Measurements from ENCODE around the gene DENND6A. TPM values are rescaled to one million over a fixed set of nuclear protein-coding genes. Genes with fewer than 3 reads are reported as not detected.
A peak's percentile ranks its signal among the peaks of the same experiment; 100 is the strongest.

The DENND6A gene
- total RNA-seq, 1 experiment from 2014 or later: 22.3 TPM

DNA sequence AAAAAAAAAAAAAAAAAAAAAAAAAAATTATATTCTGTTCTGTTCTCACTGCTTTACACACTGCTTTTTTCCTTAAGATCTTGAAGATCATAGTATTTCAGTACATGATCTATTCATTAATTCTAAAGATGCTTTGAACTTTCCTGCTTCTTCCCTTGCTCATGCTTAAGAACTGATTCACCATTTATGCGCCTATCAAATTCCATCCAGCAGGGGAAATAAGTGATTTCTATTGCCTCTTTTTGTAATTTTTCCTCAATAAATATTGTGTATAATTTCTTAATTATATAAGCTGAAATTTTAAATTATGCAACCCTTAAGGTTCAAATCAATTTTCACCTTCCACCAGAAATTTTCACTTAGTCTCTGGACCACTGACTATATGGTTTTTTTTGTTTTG lies 10.6 kb downstream of the DENND6A start:
- no peak overlapping the region for H3K27ac Mint-ChIP-seq (ENCODE audit: low read depth, unreplicated experiment)
- TF ChIP-seq CTCF (IDR thresholded peaks at IDR 0.05; ENCODE audit: unreplicated experiment): no peak
- DNase-seq (ENCODE audit: unreplicated experiment): peak; percentile 9
- H3K36me3 Mint-ChIP-seq (ENCODE audit: insufficient read depth, unreplicated experiment): peaks cover 24% of the 10 kb centered on the region
- CTCF ChIA-PET: interaction anchor here (0.7 to 1.1 kb wide), 3 partner anchors 15 to 353 kb away, joined by 3 read pairs; no protein-coding TSS in a partner anchor
- no peaks in the 10 kb centered on the region for H3K27me3 Mint-ChIP-seq (ENCODE audit: insufficient read depth, unreplicated experiment)
- H3K4me1 Mint-ChIP-seq (ENCODE audit: insufficient read depth, unreplicated experiment): peaks cover 18% of the 10 kb centered on the region
- no TSS peak for BruUV-seq (replicated peaks)
- H3K9me3 Mint-ChIP-seq (ENCODE audit: unreplicated experiment): no peaks in the 10 kb centered on the region
- POLR2A ChIA-PET: interaction anchor here (0.8 to 0.9 kb wide), 2 partner anchors 74 to 77 kb away, joined by 3 to 4 read pairs; partner anchors contain the start of gene SLMAP
- intact Hi-C loops (cut with micrococcal nuclease): no loop called here
- no peak overlapping the region for H3K4me3 Mint-ChIP-seq (ENCODE audit: unreplicated experiment)

DNA sequence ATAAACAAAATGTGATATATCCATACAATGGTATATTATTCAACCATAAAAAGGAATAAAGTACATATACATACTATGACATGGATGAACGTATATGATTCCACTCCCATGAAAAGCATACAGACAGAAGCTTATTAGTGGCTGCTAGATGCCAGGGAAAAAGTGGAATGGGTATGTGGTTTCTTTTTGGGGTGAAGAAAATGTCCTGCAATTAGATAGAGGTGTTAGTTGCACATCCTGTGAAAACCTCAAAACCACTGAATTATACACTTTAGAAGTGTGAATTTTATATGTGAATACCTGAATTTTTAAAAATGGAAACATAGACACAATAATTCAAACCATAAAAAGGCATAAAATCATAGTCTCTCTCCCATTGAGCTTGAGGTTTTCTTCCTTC lies 11.2 kb downstream of the DENND6A start:
- H3K27ac Mint-ChIP-seq (ENCODE audit: low read depth, unreplicated experiment): no peak overlapping the region
- H3K9me3 Mint-ChIP-seq (ENCODE audit: unreplicated experiment): no peaks in the 10 kb centered on the region
- intact Hi-C loops (cut with micrococcal nuclease): no loop called here
- no peak for DNase-seq (ENCODE audit: unreplicated experiment)
- peaks cover 24% of the 10 kb centered on the region for H3K36me3 Mint-ChIP-seq (ENCODE audit: insufficient read depth, unreplicated experiment)
- no TSS peak for BruUV-seq (replicated peaks)
- ChIA-PET POLR2A (interaction anchor here (0.8 to 0.9 kb wide), 2 partner anchors 74 to 77 kb away, joined by 3 to 4 read pairs; partner anchors contain the start of gene SLMAP), CTCF (interaction anchor here (0.6 to 1.1 kb wide), 2 partner anchors 86 to 511 kb away, joined by 3 to 4 read pairs; no protein-coding TSS in a partner anchor)
- H3K27me3 Mint-ChIP-seq (ENCODE audit: insufficient read depth, unreplicated experiment): no peaks in the 10 kb centered on the region
- H3K4me3 Mint-ChIP-seq (ENCODE audit: unreplicated experiment): no peak overlapping the region
- H3K4me1 Mint-ChIP-seq (ENCODE audit: insufficient read depth, unreplicated experiment): peaks cover 12% of the 10 kb centered on the region
- TF ChIP-seq CTCF (IDR thresholded peaks at IDR 0.05; ENCODE audit: unreplicated experiment): no peak

DNA sequence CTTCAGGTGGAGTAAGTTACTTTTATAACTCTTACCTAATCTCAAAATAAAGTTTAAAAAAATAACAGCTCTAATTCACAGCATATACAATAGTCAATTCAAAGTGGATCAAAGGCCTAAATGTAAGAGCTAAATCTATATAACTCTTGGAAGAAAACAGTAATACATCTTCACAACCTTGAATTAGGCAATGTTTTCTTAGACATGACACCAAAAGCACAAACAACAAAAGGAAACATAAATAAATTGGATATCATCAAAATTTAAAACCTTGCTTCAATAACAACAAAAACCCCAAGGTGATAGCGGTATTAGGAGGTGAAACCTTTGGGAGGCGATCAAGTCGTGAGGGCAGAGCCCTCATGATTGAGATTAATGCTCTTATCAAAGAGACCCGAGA lies 12.8 kb downstream of the DENND6A start:
- Mint-ChIP-seq H3K4me3 (ENCODE audit: unreplicated experiment) (no peak overlapping the region), H3K27me3 (ENCODE audit: insufficient read depth, unreplicated experiment) (no peaks in the 10 kb centered on the region), H3K36me3 (ENCODE audit: insufficient read depth, unreplicated experiment) (peaks cover 23% of the 10 kb centered on the region), H3K9me3 (ENCODE audit: unreplicated experiment) (no peaks in the 10 kb centered on the region), H3K27ac (ENCODE audit: low read depth, unreplicated experiment) (no peak overlapping the region), H3K4me1 (ENCODE audit: insufficient read depth, unreplicated experiment) (peaks cover 7% of the 10 kb centered on the region)
- no peak for TF ChIP-seq CTCF (IDR thresholded peaks at IDR 0.05; ENCODE audit: unreplicated experiment)
- CTCF ChIA-PET: interaction anchor here (1.0 to 1.2 kb wide), 3 partner anchors 9 to 153 kb away, joined by 3 read pairs; no protein-coding TSS in a partner anchor
- intact Hi-C loops (cut with micrococcal nuclease): no loop called here
- BruUV-seq (replicated peaks): no TSS peak
- DNase-seq (ENCODE audit: unreplicated experiment): no peak
- POLR2A ChIA-PET: interaction anchor here (0.7 to 0.8 kb wide), 3 partner anchors 9 to 124 kb away, joined by 3 read pairs; no protein-coding TSS in a partner anchor

GRCh38 chr3:57675530-57675929 lies 17.3 kb downstream of the DENND6A start:
- ChIA-PET CTCF (interaction anchor here (1.1 kb wide), 1 partner anchor 178 kb away, joined by 4 read pairs; no protein-coding TSS in a partner anchor), POLR2A (interaction anchor here (0.6 to 1.4 kb wide), 3 partner anchors 13 to 155 kb away, joined by 3 read pairs; no protein-coding TSS in a partner anchor)
- no peaks in the 10 kb centered on the region for H3K9me3 Mint-ChIP-seq (ENCODE audit: unreplicated experiment)
- BruUV-seq (replicated peaks): no TSS peak
- H3K27ac Mint-ChIP-seq (ENCODE audit: low read depth, unreplicated experiment): no peak overlapping the region
- H3K4me1 Mint-ChIP-seq (ENCODE audit: insufficient read depth, unreplicated experiment): peaks cover 7% of the 10 kb centered on the region
- H3K36me3 Mint-ChIP-seq (ENCODE audit: insufficient read depth, unreplicated experiment): peaks cover 17% of the 10 kb centered on the region
- no peak overlapping the region for H3K4me3 Mint-ChIP-seq (ENCODE audit: unreplicated experiment)
- intact Hi-C loops (cut with micrococcal nuclease): no loop called here
- H3K27me3 Mint-ChIP-seq (ENCODE audit: insufficient read depth, unreplicated experiment): no peaks in the 10 kb centered on the region
- TF ChIP-seq CTCF (IDR thresholded peaks at IDR 0.05; ENCODE audit: unreplicated experiment): no peak
- no peak for DNase-seq (ENCODE audit: unreplicated experiment)

Measured in MCF 10A (cell line).